ENCODE data around the gene HOXB7.

The HOXB7 gene

GRCh38 chr17:48565925-48566710 is 44.7 kb downstream of the HOXB7 start:
- no peak for DNase-seq (ENCODE audit: low spot score)

- DNase-seq (ENCODE audit: low spot score): no peak
These were observed 45.7 kb downstream of the HOXB7 start for GRCh38 chr17:48565022-48565554.

- DNase-seq (ENCODE audit: low spot score): no peak
These were observed 46.4 kb downstream of the HOXB7 start for GRCh38 chr17:48564188-48565021.

- DNase-seq (ENCODE audit: low spot score): no peak
These were observed 47.0 kb downstream of the HOXB7 start for GRCh38 chr17:48563867-48564187.

GRCh38 chr17:48563385-48563838 is 47.4 kb downstream of the HOXB7 start:
- DNase-seq (ENCODE audit: low spot score): no peak

- DNase-seq (ENCODE audit: low spot score): no peak
These were observed 47.9 kb downstream of the HOXB7 start for GRCh38 chr17:48562934-48563333.

GRCh38 chr17:48561884-48562810 is 48.7 kb downstream of the HOXB7 start:
- peak; percentile 71 for DNase-seq (ENCODE audit: low spot score)

- DNase-seq (ENCODE audit: low spot score): no peak
These were observed 50.7 kb downstream of the HOXB7 start for GRCh38 chr17:48559840-48560817.

- no peak for DNase-seq (ENCODE audit: low spot score)
These were observed 51.5 kb downstream of the HOXB7 start for GRCh38 chr17:48559122-48559839.

- DNase-seq (ENCODE audit: low spot score): no peak
These were observed 52.0 kb downstream of the HOXB7 start for GRCh38 chr17:48558831-48559121.

GRCh38 chr17:48558057-48558830 is 52.6 kb downstream of the HOXB7 start:
- no peak for DNase-seq (ENCODE audit: low spot score)

Measured in kidney tubule cell (primary cell).